K562 (cell line): ENCODE measurements around the gene LHX3.

Experiments used
- CTCF ChIP-seq, 3 experiments: IDR thresholded peaks in 2 of 3; conservative IDR thresholded peaks in 1 of 3; 2 replicates each; pipeline ENCODE4 v1.5.1; 2011 to 2012; ENCODE audit warnings: low read length in 3 of 3, mild to moderate bottlenecking in 3 of 3, control low read depth in 2 of 3, improper control_type of control experiment in 1 of 3, inconsistent platforms in 1 of 3, low read depth in 1 of 3, mixed read lengths in 1 of 3, moderate library complexity in 1 of 3; ENCODE audit not compliant: insufficient read depth in 2 of 3
- E2F5 ChIP-seq: sonication (generic); formaldehyde crosslinking; IDR thresholded peaks from 2 replicates; pipeline ENCODE4 v1.8.0; 2022; ENCODE audit warnings: mild to moderate bottlenecking, missing genetic modification reagents
- KAT2B ChIP-seq: IDR thresholded peaks from one replicate; pipeline ENCODE4 v1.6.1; 2012; ENCODE audit warnings: low read depth, mild to moderate bottlenecking, control low read depth, inconsistent platforms, low read length, moderate library complexity
- MED1 ChIP-seq: sonication (generic); formaldehyde crosslinking; IDR thresholded peaks from 2 replicates; pipeline ENCODE4 v1.8.1; 2023; ENCODE audit warnings: missing genetic modification reagents, borderline replicate concordance
- MXD1 ChIP-seq: fragments of 250-450 bp; sonication (Bioruptor Pico); IDR thresholded peaks from 2 replicates; pipeline ENCODE4 v1.8.0; 2021; ENCODE audit warnings: borderline replicate concordance, mild to moderate bottlenecking, moderate library complexity; ENCODE audit not compliant: poor library complexity, severe bottlenecking
- REST ChIP-seq, 2 experiments: fragments of 450-650 bp; formaldehyde crosslinking in 1 of 2; IDR thresholded peaks; 2 replicates each; pipeline versions ENCODE4 v1.4.0 to v1.6.1; 2014 to 2020; ENCODE audit warnings: mild to moderate bottlenecking in 2 of 2, borderline replicate concordance in 1 of 2, low read depth in 1 of 2
- ZBTB33 ChIP-seq: sonication (generic); formaldehyde crosslinking; IDR thresholded peaks from 2 replicates; pipeline ENCODE4 v1.8.1; 2023; ENCODE audit warnings: mild to moderate bottlenecking, missing genetic modification reagents
- ZBTB7A ChIP-seq: IDR thresholded peaks from 2 replicates; pipeline ENCODE4 v1.6.1; 2011; ENCODE audit warnings: low read depth, mild to moderate bottlenecking, low read length, moderate library complexity, borderline replicate concordance; ENCODE audit not compliant: control insufficient read depth
- ZNF253 ChIP-seq: fragments of 250-450 bp; sonication (Bioruptor Pico); conservative IDR thresholded peaks from 2 replicates; pipeline ENCODE4 v1.6.1; 2021; ENCODE audit warnings: mild to moderate bottlenecking

- TF ChIP-seq CTCF (IDR thresholded peaks at IDR 0.05 in 2 of 3, conservative IDR thresholded peaks at IDR 0.05 in 1 of 3; ENCODE audit: insufficient read depth in 2 of 3, low read depth in 1 of 3, low read length in 3 of 3) (no peak), E2F5 (CRISPR knock-in tag) (no peak), MXD1 (no peak), ZBTB7A (no peak), REST (IDR thresholded peaks at IDR 0.05; ENCODE audit: borderline replicate concordance) (no peak), REST (CRISPR knock-in tag; IDR thresholded peaks at IDR 0.05; ENCODE audit: low read depth) (no peak), ZBTB33 (CRISPR knock-in tag) (no peak), KAT2B (no peak), ZNF253 (no peak), MED1 (no peak)
Observed at GRCh38 chr9:136211441-136212344, 6.8 kb upstream of the LHX3 start.
